ENCODE data around the gene PCYOX1L. TPM values are rescaled to one million over a fixed set of nuclear protein-coding genes. Genes with fewer than 3 reads are reported as not detected.
A peak's percentile ranks its signal among the peaks of the same experiment; 100 is the strongest.
"Not testable (repeated sequence)": the region's sequence is repeated elsewhere in the genome, so short reads cannot be mapped to it uniquely, and the experiment has no call there.

The PCYOX1L gene
- total RNA-seq, 1 experiment from 2014 or later, result 15.7 TPM

DNA sequence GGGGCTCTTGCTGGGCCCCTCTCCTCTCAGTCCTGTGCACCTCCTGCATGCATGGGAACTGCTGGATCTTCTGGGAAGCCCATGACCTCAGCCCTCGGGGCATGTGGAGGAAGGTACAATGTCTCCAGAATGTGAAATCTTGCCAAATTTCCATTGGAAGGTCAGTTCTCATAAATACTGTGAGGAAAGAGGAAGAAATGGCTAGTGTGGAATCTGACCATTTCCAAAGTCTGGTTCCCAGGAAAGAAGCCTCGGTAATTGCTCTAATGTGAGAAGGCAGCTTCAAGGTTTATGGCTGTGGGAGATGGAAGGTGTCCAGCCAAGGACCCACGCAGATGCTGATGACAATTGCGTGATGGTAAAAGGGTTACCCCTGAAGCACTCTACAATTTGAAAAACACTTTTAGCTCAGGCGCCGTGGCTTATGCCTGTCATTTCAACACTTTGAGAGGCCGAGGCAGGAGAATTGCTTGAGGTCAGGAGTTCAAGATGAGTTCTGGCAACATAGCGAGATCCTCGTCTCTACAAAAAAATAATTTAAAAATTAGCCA is 29.3 kb downstream of the PCYOX1L start:
- no peak for DNase-seq (ENCODE audit: low spot score)

DNA sequence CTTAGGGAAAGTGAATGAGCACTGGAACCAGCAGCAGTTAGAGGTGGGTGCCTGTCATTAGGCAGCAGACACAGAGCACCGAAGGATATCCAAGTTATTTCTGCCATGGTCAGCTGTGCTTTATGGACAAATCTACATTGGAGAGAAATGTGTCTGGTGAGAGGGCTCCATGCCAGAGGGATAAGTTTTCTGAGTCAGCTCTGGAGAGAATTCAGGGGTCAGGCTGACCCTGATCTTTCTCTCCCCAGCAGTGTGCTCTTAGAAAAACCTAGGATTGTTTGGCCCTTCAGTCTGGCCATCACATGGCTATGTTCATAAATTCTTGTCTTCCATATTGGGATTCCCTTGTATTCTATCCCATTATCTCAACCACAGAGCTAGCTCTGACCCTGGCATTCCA is 30.1 kb downstream of the PCYOX1L start:
- no peak for DNase-seq (ENCODE audit: low spot score)

DNA sequence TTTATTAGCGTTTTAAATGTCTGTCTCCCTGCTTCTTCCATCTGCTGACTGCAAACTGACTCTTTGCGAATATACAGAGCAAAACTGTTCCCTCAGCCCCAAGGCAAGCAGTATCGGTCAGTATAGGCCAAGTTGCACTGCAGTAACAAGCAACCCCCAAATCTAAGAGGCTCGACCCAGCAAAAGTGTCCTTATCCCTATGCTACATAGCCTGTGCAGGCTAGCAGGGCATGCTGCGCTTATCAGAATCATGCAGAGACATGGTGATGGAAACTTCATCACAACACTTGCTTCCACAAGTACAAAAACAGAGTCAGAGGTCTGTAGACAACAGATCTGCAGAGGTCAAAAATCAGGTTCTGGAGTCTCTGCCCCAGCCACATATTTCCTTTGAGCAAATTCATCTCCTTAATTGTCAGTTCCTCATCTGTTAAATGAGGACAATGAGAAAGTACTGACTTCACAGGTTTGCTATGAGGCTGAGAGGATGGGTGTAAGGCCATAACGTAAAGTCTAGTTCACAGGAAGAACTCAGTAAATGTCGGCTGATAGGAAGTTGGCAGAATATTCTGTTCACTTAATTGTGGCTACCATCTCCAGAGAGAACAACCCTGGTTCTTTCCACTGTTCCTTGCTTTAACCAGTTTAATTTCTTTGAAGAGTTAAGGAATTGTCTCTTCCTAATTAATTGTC is 30.8 kb downstream of the PCYOX1L start:
- no peak for DNase-seq (ENCODE audit: low spot score)

DNA sequence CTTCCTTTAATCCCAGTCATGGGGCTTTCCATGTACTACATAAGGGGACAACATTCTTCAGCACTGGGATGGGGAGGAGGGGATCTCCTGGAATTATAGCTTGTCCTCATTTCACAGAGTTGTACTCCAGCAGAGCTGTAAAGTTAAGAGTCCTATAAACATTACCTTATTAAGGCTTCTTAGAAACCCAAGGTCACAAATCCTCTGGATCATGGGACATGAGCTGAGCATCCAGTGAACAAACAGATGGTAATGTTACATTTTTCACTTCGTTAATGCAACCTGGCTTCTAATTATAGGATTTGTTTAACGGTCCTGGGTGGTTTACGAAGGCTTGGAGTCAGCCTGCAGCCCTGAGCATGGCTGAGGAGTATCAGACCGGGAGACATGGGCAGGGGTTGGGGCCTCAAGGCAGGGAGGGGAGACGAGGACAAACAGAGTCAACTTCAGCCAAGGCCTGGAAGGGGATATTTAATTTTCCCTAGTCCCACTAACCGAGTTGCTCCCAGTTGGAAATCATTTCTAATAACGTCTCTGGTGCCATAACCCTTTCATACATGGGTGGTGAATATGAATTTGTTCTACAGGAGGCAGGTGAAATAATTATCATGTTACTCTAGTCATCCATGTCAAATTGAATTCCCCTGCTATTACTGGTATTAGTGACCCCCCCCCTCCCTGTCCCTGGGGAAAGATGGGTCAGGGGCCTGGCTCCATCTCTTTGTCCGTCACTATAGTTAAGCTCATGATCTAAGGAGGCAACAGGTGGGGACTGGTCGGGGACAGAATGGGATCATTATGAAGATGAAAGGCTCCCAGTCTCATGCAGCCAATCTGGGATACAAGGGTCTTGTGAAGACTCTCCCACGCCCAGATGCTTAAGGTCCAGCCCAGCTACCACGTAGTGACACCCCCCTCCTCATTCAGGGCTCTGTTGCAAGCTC is 32.0 kb downstream of the PCYOX1L start:
- no peak for DNase-seq (ENCODE audit: low spot score)

DNA sequence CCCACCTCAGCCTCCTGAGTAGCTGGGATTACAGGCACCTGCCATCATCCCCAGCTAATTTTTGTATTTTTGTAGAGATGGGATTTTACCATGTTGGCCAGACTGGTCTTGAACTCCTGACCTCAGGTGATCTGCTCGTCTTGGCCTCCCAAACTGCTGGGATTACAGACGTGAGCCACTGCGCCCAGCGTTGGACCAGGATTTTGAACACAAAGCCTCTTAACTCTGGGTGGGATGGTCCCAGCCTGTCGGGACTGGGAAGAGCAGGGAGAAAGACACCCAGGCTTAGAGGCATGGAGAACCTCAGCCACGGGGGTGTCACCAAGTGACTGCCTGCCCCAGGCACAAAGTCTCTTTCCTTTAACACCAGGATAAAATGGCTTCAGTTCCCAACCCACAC is 33.2 kb downstream of the PCYOX1L start:
- DNase-seq (ENCODE audit: low spot score), result not testable (repeated sequence)

DNA sequence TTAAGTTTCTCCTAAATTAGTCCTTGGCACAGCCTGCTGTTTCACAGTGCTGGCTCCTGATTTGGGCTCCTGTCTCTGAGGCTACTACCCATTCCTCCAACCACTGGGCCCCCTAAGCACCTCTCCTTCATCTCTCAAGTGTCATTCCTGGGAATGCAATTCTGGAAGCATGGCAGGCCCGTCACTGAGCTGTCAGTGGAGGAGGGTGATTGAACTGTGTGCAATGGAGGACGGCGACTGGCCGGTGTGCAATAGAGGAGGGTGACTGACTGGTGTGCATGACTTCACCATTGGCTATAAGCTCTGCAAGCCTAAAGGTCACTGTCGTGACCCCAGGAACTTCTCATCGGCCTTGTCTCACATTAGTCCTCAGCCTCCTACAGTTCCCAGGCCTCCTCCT is 33.7 kb downstream of the PCYOX1L start:
- DNase-seq (ENCODE audit: low spot score), result no peak

DNA sequence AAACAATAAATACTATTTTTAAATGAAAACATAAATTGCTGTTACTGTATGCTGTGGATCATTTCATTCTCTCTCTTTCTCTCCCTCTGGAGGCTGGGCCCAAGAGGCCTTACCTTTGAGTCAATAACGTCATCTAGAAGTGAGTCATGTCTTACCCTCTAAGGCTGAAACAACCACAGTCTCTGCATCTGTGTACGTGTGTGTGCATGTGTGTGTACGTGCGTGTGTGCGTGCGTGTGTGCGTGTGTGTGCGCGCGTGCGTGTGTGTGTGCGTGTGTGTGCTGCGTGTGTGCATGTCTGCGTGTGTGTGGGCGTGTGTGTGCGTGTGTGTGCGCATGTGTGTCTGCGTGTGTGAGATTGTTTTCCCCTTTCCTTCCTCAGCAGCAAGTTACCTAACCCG is 34.9 kb downstream of the PCYOX1L start:
- no peak for DNase-seq (ENCODE audit: low spot score)

DNA sequence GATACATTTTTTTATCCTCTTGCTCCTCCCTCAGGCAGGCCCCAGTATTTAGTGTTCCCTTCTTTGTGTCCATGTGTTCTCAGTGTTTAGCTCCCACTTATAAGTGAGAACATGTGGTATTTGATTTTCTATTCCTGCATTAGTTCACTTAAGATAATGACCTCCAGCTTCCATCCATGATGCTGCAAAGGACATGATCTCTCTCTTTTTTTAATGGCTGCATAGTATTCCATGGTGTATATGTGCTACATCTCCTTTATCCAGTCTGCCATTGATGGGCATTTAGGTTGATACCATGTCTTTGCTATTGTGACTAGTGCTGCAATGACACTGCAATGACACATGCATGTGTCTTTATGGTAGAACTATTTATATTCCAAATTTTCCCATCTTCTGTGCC is 37.1 kb downstream of the PCYOX1L start:
- not testable (repeated sequence) for DNase-seq (ENCODE audit: low spot score)

DNA sequence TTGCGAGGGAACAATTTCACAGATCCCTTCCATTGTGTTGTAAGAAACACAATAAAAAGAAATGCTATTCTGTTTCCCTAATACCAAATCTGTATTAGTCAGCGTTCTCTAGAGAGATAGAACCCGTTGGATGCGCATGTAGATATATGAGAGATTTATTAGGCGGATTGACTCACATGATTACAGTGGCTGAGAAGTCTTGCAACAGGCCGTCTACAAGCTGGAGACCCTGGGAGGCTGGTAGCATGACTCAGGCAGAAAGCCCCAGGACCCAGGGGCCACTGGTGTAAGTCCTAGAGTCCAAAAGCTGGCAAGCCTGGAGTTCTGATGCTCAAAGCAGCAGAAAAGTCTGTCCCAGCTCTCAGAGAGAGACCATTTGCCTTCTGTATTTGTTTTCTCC is 39.7 kb downstream of the PCYOX1L start:
- peak; percentile 73 for DNase-seq (ENCODE audit: low spot score)

DNA sequence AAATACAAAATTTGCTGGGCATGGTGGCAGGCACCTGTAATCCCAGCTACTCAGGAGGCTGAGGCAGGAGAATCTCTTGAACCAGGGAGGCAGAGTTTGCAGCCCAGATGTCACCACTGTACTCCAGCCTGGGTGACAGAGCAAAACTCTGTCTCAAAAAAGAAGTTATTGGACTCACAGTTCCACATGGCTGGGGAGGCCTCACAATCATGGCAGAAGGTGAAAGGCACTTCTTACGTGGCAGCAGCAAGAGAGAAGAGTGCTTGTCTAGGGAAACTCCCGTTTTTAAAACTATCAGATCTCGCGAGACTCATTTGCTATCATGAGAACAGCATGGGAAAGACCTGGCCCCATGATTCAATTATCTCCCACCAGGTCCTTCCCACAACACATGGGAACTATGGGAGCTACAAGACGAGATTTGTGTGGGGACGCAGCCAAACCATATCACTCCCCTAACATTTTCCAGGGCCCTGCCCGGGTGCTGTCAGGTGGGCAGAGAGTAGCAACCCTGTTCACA is 41.0 kb downstream of the PCYOX1L start:
- not testable (repeated sequence) for DNase-seq (ENCODE audit: low spot score)

DNA sequence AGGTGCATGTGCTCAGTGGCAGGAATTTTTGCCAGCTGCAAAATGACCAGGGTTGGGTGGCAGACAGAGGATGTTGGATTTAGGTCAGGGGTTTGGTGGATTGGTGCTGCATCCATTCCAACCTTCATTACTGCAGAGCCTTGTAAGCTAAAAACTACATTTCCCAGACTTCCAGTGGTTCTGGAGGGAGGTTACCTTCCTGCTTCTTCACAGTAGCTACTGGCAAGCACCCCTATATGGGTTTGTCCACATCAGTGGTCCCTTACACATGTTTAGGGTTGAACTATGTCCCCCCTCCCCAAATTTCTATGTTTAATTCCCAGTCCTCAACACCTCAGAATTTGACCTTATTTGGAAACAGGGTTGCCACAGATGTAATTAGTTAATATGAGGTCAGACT is 41.9 kb downstream of the PCYOX1L start:
- no peak for DNase-seq (ENCODE audit: low spot score)

DNA sequence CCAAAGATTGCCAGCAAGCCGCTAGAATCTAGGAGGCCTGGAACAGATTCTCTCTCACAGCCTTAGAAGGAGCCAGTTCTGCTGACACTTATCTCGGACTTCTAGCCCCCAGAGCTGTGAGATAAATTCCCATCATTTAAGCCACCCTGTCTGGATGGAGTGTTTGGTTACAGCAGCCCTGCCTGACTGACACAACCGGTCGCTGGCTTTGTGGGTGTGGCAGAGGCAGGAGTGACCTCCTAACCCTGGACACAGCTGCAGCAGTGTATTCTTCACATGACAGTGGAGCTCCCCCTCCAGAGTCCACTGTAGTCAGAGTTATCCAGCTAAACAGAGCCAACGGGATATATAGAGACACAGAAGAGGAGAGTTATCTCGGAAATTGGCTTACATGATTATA is 42.5 kb downstream of the PCYOX1L start:
- no peak for DNase-seq (ENCODE audit: low spot score)

DNA sequence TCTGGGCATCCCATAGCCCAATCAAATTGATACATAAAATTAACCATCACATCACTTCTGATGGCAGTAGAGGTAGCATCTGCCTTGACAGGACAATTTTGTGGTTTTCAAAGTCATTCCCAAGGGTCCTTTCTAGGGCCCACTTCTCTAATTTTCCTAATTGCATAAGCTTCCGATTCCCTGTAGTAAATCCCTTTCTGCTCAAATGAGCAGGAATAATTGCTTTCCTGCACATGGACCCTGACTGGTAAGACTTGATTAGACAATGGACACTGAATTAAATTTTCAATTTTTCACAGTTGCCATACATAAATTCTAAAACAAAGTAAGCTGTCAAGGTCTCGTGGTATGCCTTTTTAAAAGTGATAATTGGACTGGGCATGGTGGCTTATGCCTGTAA is 43.2 kb downstream of the PCYOX1L start:
- no peak for DNase-seq (ENCODE audit: low spot score)

DNA sequence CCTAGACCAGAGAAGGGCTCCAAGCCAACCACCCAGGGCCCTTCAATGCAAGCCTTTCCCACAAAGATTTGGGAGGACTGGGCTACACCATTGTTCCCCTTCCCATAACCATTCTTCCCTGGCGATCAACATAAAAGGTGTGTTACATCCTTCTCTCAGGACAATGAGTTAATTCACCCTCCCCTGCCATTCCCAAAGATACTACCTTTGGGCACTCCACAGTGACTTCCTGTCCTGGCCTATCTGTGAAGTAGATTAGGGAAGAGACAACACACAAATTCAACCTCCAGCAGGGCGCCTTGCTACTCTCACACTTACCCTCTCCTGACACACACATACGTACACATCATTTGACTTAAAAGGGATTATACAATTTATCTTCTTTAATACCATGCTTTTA is 44.4 kb downstream of the PCYOX1L start:
- DNase-seq (ENCODE audit: low spot score), result no peak

DNA sequence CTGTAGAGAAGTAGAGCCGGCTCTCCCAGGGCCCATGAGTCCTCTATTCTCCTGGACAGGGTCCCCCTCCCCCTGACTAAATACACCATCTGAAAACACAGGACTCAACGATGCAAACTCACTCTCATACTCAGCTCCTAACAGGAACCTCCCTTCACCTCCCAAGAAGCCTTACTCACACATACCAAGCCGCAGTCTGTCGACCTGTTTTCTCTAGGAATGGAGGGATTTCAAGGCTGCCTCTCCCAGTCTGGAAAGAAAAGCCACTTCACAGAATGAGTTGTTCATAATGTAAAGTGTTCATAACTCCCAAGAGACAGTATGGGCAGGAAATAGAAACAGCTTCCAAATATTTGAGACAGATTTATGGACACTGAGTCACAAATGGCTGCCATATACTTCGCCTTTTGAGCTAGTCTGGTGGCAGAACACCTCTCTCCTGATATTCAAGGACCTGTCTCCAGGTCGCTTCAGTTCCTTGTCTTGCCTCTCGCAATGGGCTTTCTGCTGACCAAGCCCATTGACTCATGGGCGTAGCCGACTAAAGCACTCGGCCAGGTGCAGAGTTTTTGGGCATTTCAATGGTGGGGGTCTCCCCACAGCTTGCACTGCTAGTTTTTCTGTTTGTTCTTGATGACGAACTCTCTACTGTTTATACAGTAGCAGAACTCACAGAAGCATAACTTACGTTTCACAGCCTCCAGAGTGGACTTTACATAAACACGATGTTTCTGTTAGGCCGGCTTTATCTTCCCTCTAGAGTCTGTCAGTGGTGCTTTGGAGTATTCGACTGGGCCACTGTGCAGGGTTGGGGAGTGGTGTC is 46.3 kb downstream of the PCYOX1L start:
- DNase-seq (ENCODE audit: low spot score), result peak; percentile 87

DNA sequence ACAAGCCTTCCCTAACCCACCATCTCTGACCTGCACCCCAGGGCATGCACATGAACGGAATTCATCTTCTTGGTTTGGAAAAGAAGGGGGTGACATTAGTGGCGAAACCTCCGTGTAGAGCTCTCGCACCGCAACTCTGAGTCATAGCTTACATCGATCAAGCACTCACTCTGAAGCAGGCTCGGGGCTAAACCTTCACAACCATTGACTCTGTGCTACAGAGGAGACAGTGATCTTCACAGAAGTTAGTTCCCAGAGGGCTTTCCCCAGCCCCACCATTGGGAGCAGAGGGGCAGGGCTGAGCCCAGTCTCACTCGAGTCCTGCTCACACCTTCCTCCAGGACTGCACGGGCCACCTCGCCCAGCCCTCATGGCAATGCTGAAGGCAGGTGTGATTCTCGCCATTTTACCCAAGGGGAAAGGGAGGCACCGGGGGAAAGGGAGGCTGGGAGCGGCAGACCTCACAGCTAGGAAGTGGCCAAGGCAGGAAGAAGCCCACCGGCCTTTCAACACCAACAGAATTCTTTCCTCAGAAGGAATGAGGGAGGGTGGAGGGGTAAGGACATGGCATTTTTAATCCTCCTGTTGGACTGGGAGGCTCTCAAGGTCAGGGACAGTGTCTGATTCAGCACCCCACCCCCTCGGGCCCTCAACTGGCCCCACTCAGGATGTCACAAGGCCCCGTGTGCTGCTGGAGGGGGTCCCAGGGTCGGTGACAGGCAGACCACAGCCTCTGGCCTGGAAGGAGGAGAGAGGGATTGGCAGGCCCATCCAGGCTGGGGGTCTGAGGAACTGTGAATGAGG is 47.1 kb downstream of the PCYOX1L start:
- DNase-seq (ENCODE audit: low spot score), result peak; percentile 87

DNA sequence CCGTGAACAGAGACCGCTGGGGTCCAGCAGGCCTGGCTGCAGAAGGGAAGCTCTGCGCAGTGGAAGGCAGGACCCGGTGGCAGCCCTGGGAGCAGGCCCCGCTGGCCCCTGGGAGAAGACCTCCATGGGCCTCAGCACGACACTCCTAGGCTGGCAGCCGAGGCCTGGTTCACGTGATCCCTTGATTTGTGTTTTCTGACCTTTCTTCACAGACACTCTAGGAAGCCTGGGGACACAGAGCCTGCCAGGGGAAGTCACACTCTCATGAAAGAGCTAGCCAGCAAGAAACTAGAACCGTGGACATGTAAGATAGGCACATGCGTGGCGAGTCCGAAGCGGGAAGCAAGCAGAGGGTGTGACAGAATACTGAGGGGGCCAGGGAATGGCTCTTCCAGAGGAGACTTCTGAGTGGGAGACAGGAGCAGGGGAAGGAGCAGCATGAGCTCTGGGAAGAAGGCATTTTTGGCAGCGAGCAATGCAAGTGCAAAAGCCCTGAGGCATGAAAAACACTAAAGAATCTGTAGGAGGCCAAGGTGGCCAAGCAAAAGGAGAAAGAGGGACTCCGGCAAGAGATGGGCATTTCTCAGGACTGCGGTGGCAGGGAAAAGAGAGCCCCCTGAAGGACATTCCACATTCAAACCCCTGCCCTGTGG is 47.8 kb downstream of the PCYOX1L start:
- no peak for DNase-seq (ENCODE audit: low spot score)

DNA sequence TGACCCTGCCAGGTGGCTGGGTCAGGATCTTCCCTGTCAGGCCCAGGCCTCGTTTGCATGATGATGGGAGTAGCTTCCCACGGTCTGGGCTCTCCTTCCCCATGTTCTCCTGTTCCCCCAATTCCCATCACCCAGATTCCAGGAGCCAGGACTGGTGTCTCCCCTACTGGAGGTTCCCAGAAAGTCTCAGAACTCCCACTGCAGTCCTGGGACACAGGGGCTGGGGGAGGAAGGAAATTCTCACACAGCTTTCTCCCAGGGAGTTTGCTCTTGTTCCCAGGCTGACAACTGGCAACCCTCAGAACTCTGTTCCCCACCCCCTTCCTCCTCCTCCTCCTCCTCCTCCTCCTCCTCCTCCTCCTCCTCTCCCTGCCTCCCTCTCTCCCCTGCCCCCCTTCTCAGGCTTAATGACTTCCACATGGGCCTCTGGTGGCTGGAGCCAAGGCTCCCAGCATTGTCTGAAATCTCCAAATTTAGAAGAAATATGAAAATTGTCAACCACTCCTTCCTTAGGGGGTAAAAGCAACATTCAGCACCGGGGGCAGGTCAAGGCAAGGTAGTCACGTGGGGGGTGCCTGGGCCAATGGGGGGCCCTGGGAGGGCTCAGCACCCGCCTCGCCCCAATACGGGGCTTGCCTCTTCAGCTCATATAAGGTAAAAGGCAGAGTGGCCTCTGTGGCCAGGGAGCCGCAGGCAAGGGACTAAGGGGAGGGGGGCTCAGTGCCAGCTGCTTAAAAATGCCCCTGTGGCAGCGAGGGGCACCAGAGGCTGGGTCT is 48.5 kb downstream of the PCYOX1L start:
- DNase-seq (ENCODE audit: low spot score), result peak; percentile 44

DNA sequence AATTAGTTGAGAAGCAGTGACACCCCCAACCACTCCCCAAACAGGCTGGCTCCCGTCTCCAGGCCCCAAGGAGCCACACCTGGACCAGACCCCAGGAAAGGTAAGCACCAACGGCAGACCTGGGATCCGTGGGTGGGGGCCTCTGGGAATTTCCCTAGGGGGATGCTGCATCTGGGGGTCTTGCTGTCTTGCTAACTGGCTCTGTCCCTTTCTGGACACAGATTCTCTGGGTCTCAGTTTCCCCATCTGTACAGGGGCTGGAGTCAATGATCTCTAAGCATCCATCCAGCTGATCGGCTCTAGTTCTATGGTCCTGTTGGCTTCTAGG is 49.1 kb downstream of the PCYOX1L start:
- DNase-seq (ENCODE audit: low spot score), result no peak
